Astrocyte (in vitro differentiated cells and primary cell): ENCODE data around the gene SPATC1L. TPM values are rescaled to one million over a fixed set of nuclear protein-coding genes. Genes with fewer than 3 reads are reported as not detected.
A peak's percentile ranks its signal among the peaks of the same experiment; 100 is the strongest.

Source experiments
- DNase-seq: peaks from one replicate; pipeline ENCODE4 v3.0.0-alpha.2; 2010; ENCODE audit warnings: low read depth
- FAIRE-seq: peaks from 2 replicates; lab custom pipeline; 2011; peaks lifted over from hg19 to GRCh38; lab: Jason Lieb, UNC
- H2AFZ ChIP-seq: 2 replicates; pipeline ENCODE4 v1.6.0; 2012; ENCODE audit warnings: low read depth, low read length, inconsistent platforms
- H3K27ac ChIP-seq: 2 replicates; pipeline ENCODE4 v1.5.1; 2011; ENCODE audit warnings: low read depth, low read length, inconsistent platforms
- H3K27me3 ChIP-seq: 2 replicates; pipeline ENCODE4 v1.6.0; 2011; ENCODE audit warnings: low read length, inconsistent platforms; ENCODE audit not compliant: insufficient read depth
- H3K36me3 ChIP-seq: 2 replicates; pipeline ENCODE4 v1.5.1; 2011; ENCODE audit warnings: low read length, inconsistent platforms; ENCODE audit not compliant: insufficient read depth
- H3K4me1 ChIP-seq: 2 replicates; pipeline ENCODE4 v1.5.1; 2011; ENCODE audit warnings: low read length, inconsistent platforms; ENCODE audit not compliant: insufficient read depth
- H3K4me2 ChIP-seq: 2 replicates; pipeline ENCODE4 v1.6.0; 2012; ENCODE audit warnings: low read length, inconsistent platforms
- H3K4me3 ChIP-seq: 2 replicates; pipeline ENCODE4 v1.5.1; 2011; ENCODE audit warnings: low read depth, mild to moderate bottlenecking, low read length, inconsistent platforms; ENCODE audit not compliant: insufficient read depth
- H3K79me2 ChIP-seq: 2 replicates; pipeline ENCODE4 v1.6.0; 2012; ENCODE audit warnings: mild to moderate bottlenecking, low read length, inconsistent platforms; ENCODE audit not compliant: insufficient read depth
- H3K9ac ChIP-seq: 2 replicates; pipeline ENCODE4 v1.6.0; 2012; ENCODE audit warnings: mild to moderate bottlenecking, low read length, inconsistent platforms
- H3K9me3 ChIP-seq: 2 replicates; pipeline ENCODE4 v1.5.1; 2012; ENCODE audit warnings: low read depth, mild to moderate bottlenecking, low read length, inconsistent platforms; ENCODE audit not compliant: insufficient read depth
- H4K20me1 ChIP-seq: 2 replicates; pipeline ENCODE4 v1.6.0; 2012; ENCODE audit warnings: low read length, inconsistent platforms; ENCODE audit not compliant: insufficient read depth
- H3K27ac Mint-ChIP-seq: one replicate; pipeline ENCODE4 v1.8.0; 2021; ENCODE audit warnings: mild to moderate bottlenecking, mixed read lengths; ENCODE audit not compliant: unreplicated experiment
- H3K27me3 Mint-ChIP-seq: one replicate; pipeline ENCODE4 v1.8.0; 2021; ENCODE audit warnings: low read depth, mixed read lengths; ENCODE audit not compliant: unreplicated experiment
- H3K36me3 Mint-ChIP-seq: one replicate; pipeline ENCODE4 v1.8.0; 2021; ENCODE audit warnings: low read depth, mixed read lengths; ENCODE audit not compliant: unreplicated experiment
- H3K4me1 Mint-ChIP-seq: one replicate; pipeline ENCODE4 v1.8.0; 2021; ENCODE audit warnings: low read depth, mixed read lengths; ENCODE audit not compliant: unreplicated experiment
- H3K4me3 Mint-ChIP-seq: one replicate; pipeline ENCODE4 v1.8.0; 2021; ENCODE audit warnings: mild to moderate bottlenecking, moderate library complexity, mixed read lengths; ENCODE audit not compliant: unreplicated experiment
- H3K9me3 Mint-ChIP-seq: one replicate; pipeline ENCODE4 v1.8.0; 2021; ENCODE audit warnings: mild to moderate bottlenecking, mixed read lengths; ENCODE audit not compliant: unreplicated experiment
- EZH2 ChIP-seq: IDR thresholded peaks from 2 replicates; pipeline ENCODE4 v1.6.1; 2012; ENCODE audit warnings: mild to moderate bottlenecking, low read length, inconsistent platforms; ENCODE audit not compliant: insufficient read depth
- total RNA-seq: library from RNA; stranded (reverse); gene quantifications from 2 replicates; pipeline ENCODE4 v1.2.1, GENCODE V29; 2021
- TF ChIP-seq, protein P1 (sequence below): IDR thresholded peaks from 2 replicates; pipeline ENCODE4 v1.5.1; 2011; ENCODE audit warnings: low read depth, mild to moderate bottlenecking, inconsistent platforms, low read length, moderate library complexity; ENCODE audit not compliant: insufficient read depth

SPATC1L gene
- total RNA-seq, 1 donor from 2014 or later = 17.8 TPM

DNA sequence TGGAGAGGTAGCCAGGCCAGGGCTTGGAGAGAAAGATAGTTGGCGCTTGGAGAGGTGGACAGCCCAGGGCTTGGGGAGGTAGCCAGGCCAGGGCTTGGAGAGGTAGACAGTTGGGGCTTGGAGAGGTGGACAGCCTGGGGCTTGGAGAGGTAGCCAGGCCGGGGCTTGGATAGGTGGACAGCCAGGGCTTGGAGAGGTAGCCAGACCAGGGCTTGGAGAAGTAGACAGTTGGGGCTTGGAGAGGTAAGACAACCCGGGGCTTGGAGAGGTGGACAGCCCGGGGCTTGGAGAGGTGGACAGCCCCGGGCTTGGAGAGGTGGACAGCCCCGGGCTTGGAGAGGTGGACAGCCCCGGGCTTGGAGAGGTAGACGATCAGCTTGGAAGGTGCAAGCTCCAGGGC is 36.6 kb upstream of the SPATC1L start:
- H3K4me2 ChIP-seq = no peak overlapping the region
- FAIRE-seq (no peak), DNase-seq (no peak)
- peaks cover 75% of the 10 kb centered on the region for H4K20me1 ChIP-seq
- no peaks in the 10 kb centered on the region for H3K36me3 ChIP-seq
- H3K27ac ChIP-seq = no peak overlapping the region
- no peak for TF ChIP-seq EZH2
- TF ChIP-seq, protein P1, sequence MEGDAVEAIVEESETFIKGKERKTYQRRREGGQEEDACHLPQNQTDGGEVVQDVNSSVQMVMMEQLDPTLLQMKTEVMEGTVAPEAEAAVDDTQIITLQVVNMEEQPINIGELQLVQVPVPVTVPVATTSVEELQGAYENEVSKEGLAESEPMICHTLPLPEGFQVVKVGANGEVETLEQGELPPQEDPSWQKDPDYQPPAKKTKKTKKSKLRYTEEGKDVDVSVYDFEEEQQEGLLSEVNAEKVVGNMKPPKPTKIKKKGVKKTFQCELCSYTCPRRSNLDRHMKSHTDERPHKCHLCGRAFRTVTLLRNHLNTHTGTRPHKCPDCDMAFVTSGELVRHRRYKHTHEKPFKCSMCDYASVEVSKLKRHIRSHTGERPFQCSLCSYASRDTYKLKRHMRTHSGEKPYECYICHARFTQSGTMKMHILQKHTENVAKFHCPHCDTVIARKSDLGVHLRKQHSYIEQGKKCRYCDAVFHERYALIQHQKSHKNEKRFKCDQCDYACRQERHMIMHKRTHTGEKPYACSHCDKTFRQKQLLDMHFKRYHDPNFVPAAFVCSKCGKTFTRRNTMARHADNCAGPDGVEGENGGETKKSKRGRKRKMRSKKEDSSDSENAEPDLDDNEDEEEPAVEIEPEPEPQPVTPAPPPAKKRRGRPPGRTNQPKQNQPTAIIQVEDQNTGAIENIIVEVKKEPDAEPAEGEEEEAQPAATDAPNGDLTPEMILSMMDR = no peak
- H2AFZ ChIP-seq = no peak overlapping the region
- H3K27me3 Mint-ChIP-seq = no peaks in the 10 kb centered on the region
- H3K27me3 ChIP-seq = no peaks in the 10 kb centered on the region
- H3K4me1 Mint-ChIP-seq = peaks cover 5% of the 10 kb centered on the region
- H3K36me3 Mint-ChIP-seq = peaks cover 21% of the 10 kb centered on the region
- no peak overlapping the region for H3K27ac Mint-ChIP-seq
- no peak overlapping the region for H3K4me3 Mint-ChIP-seq
- peaks cover 36% of the 10 kb centered on the region for H3K79me2 ChIP-seq
- H3K9me3 Mint-ChIP-seq = no peaks in the 10 kb centered on the region
- no peak overlapping the region for H3K9ac ChIP-seq
- no peak overlapping the region for H3K4me3 ChIP-seq
- H3K9me3 ChIP-seq = no peaks in the 10 kb centered on the region
- H3K4me1 ChIP-seq = peaks cover under 1% of the 10 kb centered on the region

DNA sequence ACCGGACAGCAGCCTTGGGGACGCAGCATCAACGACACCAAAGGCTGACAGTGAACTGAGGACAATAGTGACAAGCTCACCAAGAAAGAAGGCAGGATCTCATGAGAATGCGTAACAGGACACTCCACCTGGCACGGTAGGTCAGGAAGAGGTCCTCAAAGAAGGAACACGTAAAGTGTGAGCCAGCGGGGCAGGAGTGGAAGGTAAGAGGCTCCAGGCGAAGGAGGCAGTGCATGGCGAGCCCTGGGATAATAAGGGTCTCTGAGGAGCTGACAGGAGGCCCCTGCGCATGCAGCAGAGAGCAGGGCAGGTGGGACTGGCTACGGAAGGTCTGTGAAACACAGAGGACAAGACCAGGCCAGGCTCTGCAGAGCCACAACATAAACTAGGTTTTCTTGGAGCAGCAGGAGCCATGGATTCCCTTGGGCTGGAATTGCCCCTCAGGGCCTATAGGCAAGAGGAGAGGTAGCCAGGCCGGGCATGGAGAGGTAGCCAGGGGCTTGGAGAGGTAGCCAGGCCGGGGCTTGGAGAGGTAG is 36.1 kb upstream of the SPATC1L start:
- Mint-ChIP-seq H3K36me3 (peaks cover 22% of the 10 kb centered on the region), H3K4me3 (no peak overlapping the region), H3K4me1 (peaks cover 5% of the 10 kb centered on the region), H3K27ac (peak overlapping the region; percentile 26), H3K27me3 (no peaks in the 10 kb centered on the region), H3K9me3 (no peaks in the 10 kb centered on the region)
- TF ChIP-seq, protein P1 = no peak
- no peak for TF ChIP-seq EZH2
- Histone ChIP-seq H4K20me1 (peaks cover 73% of the 10 kb centered on the region), H2AFZ (no peak overlapping the region), H3K9me3 (no peaks in the 10 kb centered on the region), H3K9ac (no peak overlapping the region), H3K4me1 (no peaks in the 10 kb centered on the region), H3K36me3 (no peaks in the 10 kb centered on the region), H3K79me2 (peaks cover 31% of the 10 kb centered on the region), H3K27ac (no peak overlapping the region), H3K4me2 (no peak overlapping the region), H3K4me3 (no peak overlapping the region), H3K27me3 (no peaks in the 10 kb centered on the region)
- no peak for FAIRE-seq
- no peak for DNase-seq

DNA sequence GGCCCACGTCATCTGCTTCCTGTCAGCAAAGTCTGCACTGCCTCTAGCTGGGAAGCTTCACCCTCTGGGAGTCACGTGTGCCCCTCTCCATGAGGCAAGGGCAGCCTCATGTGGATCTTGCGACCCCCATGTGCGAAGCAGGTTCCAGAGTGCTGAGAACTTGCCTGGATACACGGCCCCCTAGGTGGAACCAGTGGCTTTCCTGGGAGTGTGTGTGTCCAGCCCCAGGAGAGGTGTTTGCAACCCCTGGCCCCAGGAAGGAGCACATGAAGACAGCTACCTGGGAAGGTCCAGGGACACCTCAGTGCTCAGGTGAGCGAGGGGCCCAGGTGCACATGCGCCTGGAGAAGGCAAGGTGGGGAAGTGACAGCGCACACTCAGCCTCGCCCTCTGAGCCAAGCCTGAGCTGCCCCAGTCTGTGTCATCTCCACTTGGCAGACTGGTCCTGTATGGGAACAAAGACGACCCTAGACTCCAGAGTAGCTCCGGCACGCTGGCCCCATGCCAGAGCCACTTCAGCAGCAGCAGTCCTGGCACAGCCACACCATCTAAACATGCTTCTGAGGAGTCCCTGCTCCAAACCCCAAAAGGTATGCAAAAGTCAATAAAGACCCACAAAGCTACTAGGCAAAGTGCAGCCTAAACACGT is 35.5 kb upstream of the SPATC1L start:
- H3K27me3 ChIP-seq = no peaks in the 10 kb centered on the region
- no peak overlapping the region for H2AFZ ChIP-seq
- no peaks in the 10 kb centered on the region for H3K27me3 Mint-ChIP-seq
- H3K36me3 ChIP-seq = no peaks in the 10 kb centered on the region
- H3K4me1 Mint-ChIP-seq = peaks cover 5% of the 10 kb centered on the region
- H3K4me3 Mint-ChIP-seq = no peak overlapping the region
- peaks cover 25% of the 10 kb centered on the region for H3K79me2 ChIP-seq
- no peak overlapping the region for H3K9ac ChIP-seq
- H3K4me1 ChIP-seq = no peaks in the 10 kb centered on the region
- FAIRE-seq = no peak
- peaks cover 22% of the 10 kb centered on the region for H3K36me3 Mint-ChIP-seq
- no peak overlapping the region for H3K27ac ChIP-seq
- DNase-seq = no peak
- H3K27ac Mint-ChIP-seq = no peak overlapping the region
- H4K20me1 ChIP-seq = peaks cover 70% of the 10 kb centered on the region
- no peak overlapping the region for H3K4me2 ChIP-seq
- H3K9me3 ChIP-seq = no peaks in the 10 kb centered on the region
- TF ChIP-seq, protein P1 = no peak
- TF ChIP-seq EZH2 = no peak
- no peak overlapping the region for H3K4me3 ChIP-seq
- no peaks in the 10 kb centered on the region for H3K9me3 Mint-ChIP-seq
